CD4-positive, alpha-beta T cell (primary cell): ENCODE data around the gene PCED1B. TPM values are rescaled to one million over a fixed set of nuclear protein-coding genes. Genes with fewer than 3 reads are reported as not detected.
A peak's percentile ranks its signal among the peaks of the same experiment; 100 is the strongest.

Source experiments
- ATAC-seq: fragments of 200-7000 bp; cut with Tn5 transposase; one replicate; pipeline ENCODE4 v1.10.0; 2022; ENCODE audit warnings: mild to moderate bottlenecking; ENCODE audit not compliant: poor library complexity
- CTCF ChIA-PET: fragments of 350-600 bp; sonication (Branson Sonifier 250); formaldehyde crosslinking; loops from one replicate; lab custom pipeline; 2021; ENCODE audit warnings: antibody characterized with exemption, inconsistent platforms; lab: Charles Lee
- POLR2A ChIA-PET: fragments of 350-600 bp; sonication (Branson Sonifier 250); formaldehyde crosslinking; loops from one replicate; lab custom pipeline; 2021; ENCODE audit warnings: antibody characterized with exemption, inconsistent platforms; lab: Charles Lee
- DNase-seq, 14 experiments: peaks; one replicate each; pipeline ENCODE4 v3.0.0-alpha.2; 2013 to 2020; ENCODE audit warnings: mixed read lengths in 2 of 14
- H3K27ac ChIP-seq, 2 donors: one replicate each; pipeline versions ENCODE4 v1.5.1 to v1.7.0; 2013; ENCODE audit warnings: low read length in 2 of 2, low read depth in 1 of 2, mild to moderate bottlenecking in 1 of 2
- H3K27me3 ChIP-seq, 2 experiments: 1 replicate in 1 of 2; 2 replicates in 1 of 2; pipeline versions ENCODE4 v1.6.1 to v1.7.0; 2013; ENCODE audit warnings: low read length in 2 of 2, control low read depth in 1 of 2, mild to moderate bottlenecking in 1 of 2, moderate library complexity in 1 of 2; ENCODE audit not compliant: insufficient read depth in 2 of 2, control insufficient read depth in 1 of 2
- H3K36me3 ChIP-seq: one replicate; pipeline ENCODE4 v1.6.1; 2013; ENCODE audit warnings: low read length, control low read depth; ENCODE audit not compliant: insufficient read depth
- H3K4me1 ChIP-seq: one replicate; pipeline ENCODE4 v1.6.1; 2013; ENCODE audit warnings: low read length, control low read depth; ENCODE audit not compliant: insufficient read depth
- H3K4me3 ChIP-seq: one replicate; pipeline ENCODE4 v1.5.1; 2013; ENCODE audit warnings: mild to moderate bottlenecking, low read length, moderate library complexity
- H3K9me3 ChIP-seq, 2 experiments: 1 replicate in 1 of 2; 2 replicates in 1 of 2; pipeline versions ENCODE4 v1.6.1 to v1.7.0; 2013; ENCODE audit warnings: low read length in 2 of 2, mild to moderate bottlenecking in 2 of 2, control low read depth in 1 of 2, moderate library complexity in 1 of 2; ENCODE audit not compliant: control insufficient read depth in 1 of 2, insufficient read depth in 1 of 2
- H3K27ac Mint-ChIP-seq: one replicate; pipeline ENCODE4 v1.8.0; 2020; ENCODE audit warnings: mixed read lengths
- H3K27me3 Mint-ChIP-seq: one replicate; pipeline ENCODE4 v1.8.0; 2021; ENCODE audit warnings: mixed read lengths
- H3K36me3 Mint-ChIP-seq: one replicate; pipeline ENCODE4 v1.8.0; 2021; ENCODE audit warnings: low read depth, mixed read lengths
- H3K4me1 Mint-ChIP-seq: one replicate; pipeline ENCODE4 v1.8.0; 2021; ENCODE audit warnings: low read depth, mixed read lengths
- H3K4me3 Mint-ChIP-seq: one replicate; pipeline ENCODE4 v1.8.0; 2020; ENCODE audit warnings: mild to moderate bottlenecking, mixed read lengths
- H3K9me3 Mint-ChIP-seq: one replicate; pipeline ENCODE4 v1.8.0; 2020; ENCODE audit warnings: mixed read lengths
- intact Hi-C, 2 experiments: fragments of 100-400 bp; cut with DNase I in 1 of 2; cut with micrococcal nuclease in 1 of 2; formaldehyde crosslinking; loops; one replicate each; pipeline versions ENCODE4 v1.15.1 to v1.9.0; 2023 to 2025; cut with DNase I, micrococcal nuclease
- total RNA-seq, 174 experiments: library from RNA in 2 of 174; stranded (reverse) in 2 of 174; gene quantifications; one replicate each; pipeline ENCODE4 v1.2.3 and lab custom pipeline; 2021 to 2026
- TF ChIP-seq, protein P1 (sequence below): fragments of 200-600 bp; IDR thresholded peaks from one replicate; pipeline ENCODE4 v1.8.0; 2022; ENCODE audit warnings: antibody characterized with exemption, mild to moderate bottlenecking

Gene PCED1B
- total RNA-seq, 2 experiments from 2014 or later: 18.7 to 20.0 TPM

DNA sequence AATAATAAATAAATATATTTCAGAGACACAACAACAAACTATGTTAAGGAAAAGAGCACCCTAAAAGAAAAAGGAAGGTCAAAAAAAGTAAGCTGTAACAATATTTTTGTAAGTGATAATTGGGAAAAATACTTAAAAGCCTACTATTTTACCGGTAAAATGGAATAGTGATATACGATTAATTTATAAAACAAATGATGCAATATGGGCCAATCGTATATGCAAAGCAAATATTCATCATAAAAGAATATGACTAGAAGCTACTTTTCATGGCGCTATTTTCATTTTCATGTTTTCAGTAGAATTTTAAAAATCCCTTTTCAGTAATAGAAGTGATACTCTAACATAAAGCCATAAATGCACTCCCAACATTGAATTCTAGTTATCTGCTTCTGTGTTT is 131.4 kb downstream of the PCED1B start:
- DNase-seq (no peak), ATAC-seq (no peak)
- H3K9me3 ChIP-seq: no peaks in the 10 kb centered on the region
- H3K27me3 Mint-ChIP-seq: no peaks in the 10 kb centered on the region
- H3K4me3 Mint-ChIP-seq: peak overlapping the region; percentile 78
- H3K27ac Mint-ChIP-seq: peak overlapping the region; percentile 96
- peaks cover 45% of the 10 kb centered on the region for H3K36me3 ChIP-seq
- H3K4me1 ChIP-seq: peaks cover 55% of the 10 kb centered on the region
- TF ChIP-seq, protein P1, sequence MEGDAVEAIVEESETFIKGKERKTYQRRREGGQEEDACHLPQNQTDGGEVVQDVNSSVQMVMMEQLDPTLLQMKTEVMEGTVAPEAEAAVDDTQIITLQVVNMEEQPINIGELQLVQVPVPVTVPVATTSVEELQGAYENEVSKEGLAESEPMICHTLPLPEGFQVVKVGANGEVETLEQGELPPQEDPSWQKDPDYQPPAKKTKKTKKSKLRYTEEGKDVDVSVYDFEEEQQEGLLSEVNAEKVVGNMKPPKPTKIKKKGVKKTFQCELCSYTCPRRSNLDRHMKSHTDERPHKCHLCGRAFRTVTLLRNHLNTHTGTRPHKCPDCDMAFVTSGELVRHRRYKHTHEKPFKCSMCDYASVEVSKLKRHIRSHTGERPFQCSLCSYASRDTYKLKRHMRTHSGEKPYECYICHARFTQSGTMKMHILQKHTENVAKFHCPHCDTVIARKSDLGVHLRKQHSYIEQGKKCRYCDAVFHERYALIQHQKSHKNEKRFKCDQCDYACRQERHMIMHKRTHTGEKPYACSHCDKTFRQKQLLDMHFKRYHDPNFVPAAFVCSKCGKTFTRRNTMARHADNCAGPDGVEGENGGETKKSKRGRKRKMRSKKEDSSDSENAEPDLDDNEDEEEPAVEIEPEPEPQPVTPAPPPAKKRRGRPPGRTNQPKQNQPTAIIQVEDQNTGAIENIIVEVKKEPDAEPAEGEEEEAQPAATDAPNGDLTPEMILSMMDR: no peak
- no peaks in the 10 kb centered on the region for H3K27me3 ChIP-seq
- H3K9me3 Mint-ChIP-seq: no peaks in the 10 kb centered on the region
- POLR2A ChIA-PET: interaction anchor here (0.8 to 7.0 kb wide), 7 partner anchors 7 to 99 kb away, joined by 3 to 96 read pairs (median 4); no protein-coding TSS in a partner anchor
- H3K36me3 Mint-ChIP-seq: peaks cover 89% of the 10 kb centered on the region
- H3K27ac ChIP-seq: peak overlapping the region; percentile 28 to 66
- CTCF ChIA-PET: no interaction called here
- H3K4me3 ChIP-seq: peak overlapping the region; percentile 71
- H3K4me1 Mint-ChIP-seq: peaks cover 87% of the 10 kb centered on the region
- intact Hi-C loops: no loop called here

DNA sequence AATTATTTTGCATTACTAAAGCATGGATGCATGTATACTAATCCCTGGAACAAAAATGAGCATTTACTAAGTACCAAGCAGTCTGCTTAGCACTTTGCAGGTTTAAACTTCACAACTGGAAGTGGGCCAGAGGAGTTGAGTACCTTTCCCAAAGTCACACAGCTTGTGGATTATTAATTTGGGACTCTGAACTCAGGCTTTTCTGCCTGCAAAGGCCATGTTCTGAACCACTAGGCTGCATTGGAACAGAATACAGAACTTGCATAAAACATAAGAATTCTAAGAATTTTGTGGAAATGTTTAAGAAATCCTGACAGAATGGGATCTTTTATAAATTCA is 133.2 kb downstream of the PCED1B start:
- H3K27me3 ChIP-seq: no peaks in the 10 kb centered on the region
- ChIA-PET POLR2A (interaction anchor here (0.7 to 7.2 kb wide), 10 partner anchors 11 to 944 kb away, joined by 3 to 61 read pairs (median 4); partner anchors contain the start of gene SLC38A1), CTCF (interaction anchor here (1.3 to 3.0 kb wide), 3 partner anchors 10 to 185 kb away, joined by 3 to 14 read pairs (median 6); no protein-coding TSS in a partner anchor)
- no peaks in the 10 kb centered on the region for H3K9me3 ChIP-seq
- ATAC-seq: no peak
- TF ChIP-seq, protein P1: no peak
- intact Hi-C loops: no loop called here
- no peaks in the 10 kb centered on the region for H3K27me3 Mint-ChIP-seq
- peaks cover 84% of the 10 kb centered on the region for H3K4me1 Mint-ChIP-seq
- peak overlapping the region; percentile 96 for H3K27ac Mint-ChIP-seq
- peak overlapping the region; percentile 99 for H3K4me3 Mint-ChIP-seq
- peaks cover 27% of the 10 kb centered on the region for H3K36me3 ChIP-seq
- peak overlapping the region; percentile 8 to 66 for H3K27ac ChIP-seq
- H3K4me1 ChIP-seq: peaks cover 36% of the 10 kb centered on the region
- H3K36me3 Mint-ChIP-seq: peaks cover 85% of the 10 kb centered on the region
- no peaks in the 10 kb centered on the region for H3K9me3 Mint-ChIP-seq
- peak overlapping the region; percentile 71 for H3K4me3 ChIP-seq
- DNase-seq: no peak

DNA sequence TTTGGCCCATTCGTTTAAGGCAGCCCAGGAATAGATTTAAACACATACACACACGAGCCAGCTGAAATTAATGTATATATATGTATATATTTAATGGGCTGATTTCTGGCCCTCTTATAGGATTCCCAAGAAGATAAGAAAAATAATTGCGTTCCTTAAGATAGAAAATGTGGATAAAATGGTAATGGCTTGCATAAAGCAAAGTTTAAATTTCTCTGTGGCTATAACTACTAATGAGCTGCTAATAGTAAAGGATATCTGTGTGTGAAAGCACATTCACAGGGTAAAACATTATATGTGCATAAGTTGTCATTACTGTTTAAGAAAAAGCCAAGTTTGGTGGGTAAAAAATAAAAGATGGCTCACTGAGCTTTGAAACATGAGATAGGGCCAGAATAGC is 134.0 kb downstream of the PCED1B start:
- H3K9me3 ChIP-seq: no peaks in the 10 kb centered on the region
- TF ChIP-seq, protein P1: no peak
- DNase-seq: no peak

More for the DNA sequence above, 134.0 kb downstream of the PCED1B start:
- no peaks in the 10 kb centered on the region for H3K27me3 ChIP-seq
- POLR2A ChIA-PET: interaction anchor here (0.7 to 7.2 kb wide), 15 partner anchors 11 to 947 kb away, joined by 3 to 61 read pairs (median 5); partner anchors contain the start of genes AMIGO2 and PCED1B
- H3K27ac Mint-ChIP-seq: peak overlapping the region; percentile 96
- no peaks in the 10 kb centered on the region for H3K27me3 Mint-ChIP-seq
- H3K4me1 ChIP-seq: peaks cover 34% of the 10 kb centered on the region
- H3K4me3 ChIP-seq: peak overlapping the region; percentile 71
- H3K27ac ChIP-seq: peak overlapping the region in 1 of 2 donors; percentile 43
- peaks cover 84% of the 10 kb centered on the region for H3K4me1 Mint-ChIP-seq
- ATAC-seq: no peak
- no peaks in the 10 kb centered on the region for H3K9me3 Mint-ChIP-seq
- H3K36me3 Mint-ChIP-seq: peaks cover 85% of the 10 kb centered on the region
- intact Hi-C loops: no loop called here
- peak overlapping the region; percentile 99 for H3K4me3 Mint-ChIP-seq
- H3K36me3 ChIP-seq: peaks cover 22% of the 10 kb centered on the region
- CTCF ChIA-PET: interaction anchor here (1.2 to 3.0 kb wide), 4 partner anchors 11 to 184 kb away, joined by 3 to 14 read pairs (median 6); no protein-coding TSS in a partner anchor
